ENCODE measurements around the gene GPR63.

GPR63 gene

DNA sequence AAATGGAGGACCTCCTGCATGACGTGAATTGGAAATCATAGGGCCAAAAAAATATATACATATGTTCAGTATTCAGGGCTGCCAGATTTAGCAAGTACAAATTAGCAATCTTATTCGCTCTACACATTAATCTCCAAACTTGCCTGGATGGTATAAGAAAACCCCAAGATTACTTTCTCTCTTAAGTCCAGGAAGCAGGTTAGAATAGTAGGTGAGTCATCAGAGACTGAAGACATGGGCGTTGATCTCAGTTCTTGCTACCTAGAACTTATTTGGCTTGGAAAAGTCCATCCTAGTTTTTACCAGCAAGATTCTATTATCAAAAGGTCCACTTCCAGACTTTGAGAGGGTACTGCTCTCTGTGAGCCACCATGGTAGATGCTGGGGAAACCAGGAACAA, 47.4 kb downstream of the GPR63 start:
- Histone ChIP-seq H3K79me2 (ENCODE audit: control insufficient read depth, insufficient read depth, low read length, poor library complexity) (no peaks in the 10 kb centered on the region), H3K27ac (ENCODE audit: low read depth, low read length) (no peak overlapping the region), H3K4me2 (ENCODE audit: low read length) (no peak overlapping the region), H2BK5ac (ENCODE audit: low read depth, low read length, poor library complexity) (no peak overlapping the region), H3K14ac (ENCODE audit: low read length) (no peak overlapping the region), H2AFZ (ENCODE audit: insufficient read depth, low read length, poor library complexity) (no peak overlapping the region), H4K8ac (ENCODE audit: low read depth, low read length) (no peak overlapping the region), H2BK120ac (ENCODE audit: insufficient read depth, low read length, poor library complexity) (no peak overlapping the region), H3K23ac (ENCODE audit: low read length) (no peak overlapping the region), H4K91ac (ENCODE audit: low read depth, low read length) (no peak overlapping the region), H3K36me3 (ENCODE audit: control insufficient read depth in 1 of 2, insufficient read depth in 2 of 2, low read length in 2 of 2) (no peaks in the 10 kb centered on the region), H3K4me1 (ENCODE audit: control insufficient read depth in 1 of 2, insufficient read depth in 2 of 2, low read length in 2 of 2) (no peaks in the 10 kb centered on the region), H3K4ac (ENCODE audit: low read depth, low read length) (no peak overlapping the region), H2BK12ac (ENCODE audit: low read length) (no peak overlapping the region), H3K18ac (ENCODE audit: low read length) (no peak overlapping the region), H3K79me1 (ENCODE audit: low read length) (no peaks in the 10 kb centered on the region), H4K12ac (ENCODE audit: low read depth, low read length) (no peak overlapping the region), H3K9ac (ENCODE audit: low read length) (no peak overlapping the region), H3K9me3 (ENCODE audit: insufficient read depth, low read depth, low read length) (no peaks in the 10 kb centered on the region), H2AK5ac (ENCODE audit: low read length) (no peak overlapping the region), H3K4me3 (ENCODE audit: low read depth, low read length) (no peak overlapping the region), H3K27me3 (ENCODE audit: insufficient read depth, low read length) (no peaks in the 10 kb centered on the region)
- no peak for DNase-seq
- WGBS (ENCODE audit: extremely low coverage, insufficient coverage, insufficient read length) = no CpG with 5 or more reads among the region's 3 CpGs

DNA sequence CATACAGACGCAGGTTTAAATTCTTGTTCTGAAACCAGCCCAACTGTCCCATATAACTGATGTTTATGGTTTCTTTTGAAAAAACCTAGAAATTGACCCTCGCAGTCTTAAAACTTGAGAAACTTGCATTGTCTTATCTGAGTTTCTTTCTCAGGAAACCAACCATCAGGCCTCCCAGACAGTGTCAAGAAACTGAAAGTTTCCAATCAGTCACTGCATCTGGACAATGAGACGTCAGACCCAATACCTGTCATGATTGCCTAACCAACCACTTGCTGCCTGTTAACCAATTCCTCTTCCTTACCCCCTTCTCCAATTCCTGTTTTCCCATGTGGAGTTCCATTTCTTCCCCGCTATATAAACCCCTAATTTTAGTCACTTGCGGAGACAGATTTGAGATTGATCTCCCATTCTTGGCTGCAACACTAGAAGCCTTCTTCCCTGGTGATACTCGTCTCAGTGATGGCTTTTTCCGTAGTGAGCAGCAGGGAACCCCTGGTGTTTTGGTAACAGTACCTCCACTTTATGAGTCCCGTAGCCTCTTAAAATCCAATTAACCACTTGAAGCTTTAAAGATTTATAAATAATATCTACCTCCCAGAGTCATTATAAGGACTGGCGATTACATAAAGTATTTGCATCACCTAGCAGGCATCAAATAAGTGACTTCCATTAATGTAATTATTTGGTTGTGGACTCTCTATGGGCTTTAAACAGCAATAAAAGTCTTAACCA, 49.3 kb downstream of the GPR63 start:
- Histone ChIP-seq H3K9me3 (ENCODE audit: insufficient read depth, low read depth, low read length) (no peaks in the 10 kb centered on the region), H3K4ac (ENCODE audit: low read depth, low read length) (no peak overlapping the region), H3K23ac (ENCODE audit: low read length) (no peak overlapping the region), H3K18ac (ENCODE audit: low read length) (no peak overlapping the region), H4K12ac (ENCODE audit: low read depth, low read length) (no peak overlapping the region), H4K91ac (ENCODE audit: low read depth, low read length) (no peak overlapping the region), H3K36me3 (ENCODE audit: control insufficient read depth in 1 of 2, insufficient read depth in 2 of 2, low read length in 2 of 2) (no peaks in the 10 kb centered on the region), H3K14ac (ENCODE audit: low read length) (no peak overlapping the region), H3K4me2 (ENCODE audit: low read length) (no peak overlapping the region), H4K8ac (ENCODE audit: low read depth, low read length) (no peak overlapping the region), H3K4me1 (ENCODE audit: control insufficient read depth in 1 of 2, insufficient read depth in 2 of 2, low read length in 2 of 2) (no peaks in the 10 kb centered on the region), H3K79me2 (ENCODE audit: control insufficient read depth, insufficient read depth, low read length, poor library complexity) (no peaks in the 10 kb centered on the region), H2AFZ (ENCODE audit: insufficient read depth, low read length, poor library complexity) (no peak overlapping the region), H2BK120ac (ENCODE audit: insufficient read depth, low read length, poor library complexity) (no peak overlapping the region), H3K9ac (ENCODE audit: low read length) (no peak overlapping the region), H2AK5ac (ENCODE audit: low read length) (no peak overlapping the region), H2BK12ac (ENCODE audit: low read length) (no peak overlapping the region), H3K27me3 (ENCODE audit: insufficient read depth, low read length) (no peaks in the 10 kb centered on the region), H3K79me1 (ENCODE audit: low read length) (no peaks in the 10 kb centered on the region), H2BK5ac (ENCODE audit: low read depth, low read length, poor library complexity) (no peak overlapping the region), H3K4me3 (ENCODE audit: low read depth, low read length) (no peak overlapping the region), H3K27ac (ENCODE audit: low read depth, low read length) (no peak overlapping the region)
- no peak for DNase-seq
- no CpG with 5 or more reads among the region's 9 CpGs for WGBS (ENCODE audit: extremely low coverage, insufficient coverage, insufficient read length)

DNA sequence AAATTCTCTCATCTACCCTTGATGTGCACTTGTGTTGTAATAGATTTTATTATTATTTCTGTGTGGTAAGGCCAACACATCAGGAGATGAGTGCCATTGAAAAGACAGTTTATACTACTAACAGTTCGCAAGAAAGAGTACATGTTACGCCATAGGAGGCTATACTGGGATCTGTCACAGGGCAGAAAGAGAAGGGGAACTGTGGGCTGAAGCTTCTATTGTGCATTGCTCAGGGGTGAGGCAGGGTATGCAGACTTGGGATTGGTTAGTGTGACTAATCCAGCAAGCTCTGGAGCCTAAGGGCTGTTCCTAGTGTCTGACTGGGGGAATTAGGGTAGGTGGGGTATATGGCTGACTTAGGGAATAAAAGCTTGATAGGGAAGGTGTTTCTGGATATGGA, 50.9 kb downstream of the GPR63 start:
- no CpG with 5 or more reads among the region's 2 CpGs for WGBS (ENCODE audit: extremely low coverage, insufficient coverage, insufficient read length)

DNA sequence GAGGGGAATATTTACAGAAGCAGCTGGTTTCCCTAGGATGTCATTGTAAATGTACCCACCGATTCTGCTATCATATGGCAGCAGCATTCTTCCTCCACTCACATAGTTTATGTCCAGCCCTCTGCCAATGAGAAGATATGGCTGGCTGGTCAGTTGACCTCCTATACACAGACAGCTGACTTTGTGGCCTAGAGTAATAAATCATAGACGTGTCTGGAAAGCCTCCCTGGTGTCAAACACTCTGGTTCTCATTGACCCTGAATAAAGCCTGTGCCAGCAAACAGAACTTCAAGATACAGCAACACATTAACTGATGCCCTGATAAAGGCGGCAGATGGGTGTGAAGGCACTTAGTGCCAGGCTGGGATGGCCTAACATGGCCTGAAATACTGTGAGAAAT, 52.6 kb downstream of the GPR63 start:
- Histone ChIP-seq H2AK5ac (ENCODE audit: low read length) (no peak overlapping the region), H2BK5ac (ENCODE audit: low read depth, low read length, poor library complexity) (no peak overlapping the region)
- no CpG with 5 or more reads among the region's 3 CpGs for WGBS (ENCODE audit: extremely low coverage, insufficient coverage, insufficient read length)

More for the DNA sequence above, 50.9 kb downstream of the GPR63 start:
- Histone ChIP-seq H4K12ac (ENCODE audit: low read depth, low read length) (no peak overlapping the region), H3K18ac (ENCODE audit: low read length) (no peak overlapping the region), H3K79me1 (ENCODE audit: low read length) (no peaks in the 10 kb centered on the region), H2AK5ac (ENCODE audit: low read length) (no peak overlapping the region), H3K23ac (ENCODE audit: low read length) (no peak overlapping the region), H4K91ac (ENCODE audit: low read depth, low read length) (no peak overlapping the region), H4K8ac (ENCODE audit: low read depth, low read length) (no peak overlapping the region), H3K14ac (ENCODE audit: low read length) (no peak overlapping the region), H2AFZ (ENCODE audit: insufficient read depth, low read length, poor library complexity) (no peak overlapping the region), H3K36me3 (ENCODE audit: control insufficient read depth in 1 of 2, insufficient read depth in 2 of 2, low read length in 2 of 2) (no peaks in the 10 kb centered on the region), H2BK120ac (ENCODE audit: insufficient read depth, low read length, poor library complexity) (no peak overlapping the region), H3K9me3 (ENCODE audit: insufficient read depth, low read depth, low read length) (no peaks in the 10 kb centered on the region), H3K27me3 (ENCODE audit: insufficient read depth, low read length) (no peaks in the 10 kb centered on the region), H3K4me1 (ENCODE audit: control insufficient read depth in 1 of 2, insufficient read depth in 2 of 2, low read length in 2 of 2) (no peaks in the 10 kb centered on the region), H3K4me2 (ENCODE audit: low read length) (no peak overlapping the region), H2BK12ac (ENCODE audit: low read length) (no peak overlapping the region), H3K4ac (ENCODE audit: low read depth, low read length) (no peak overlapping the region), H3K4me3 (ENCODE audit: low read depth, low read length) (no peak overlapping the region), H3K27ac (ENCODE audit: low read depth, low read length) (no peak overlapping the region), H3K9ac (ENCODE audit: low read length) (no peak overlapping the region), H2BK5ac (ENCODE audit: low read depth, low read length, poor library complexity) (no peak overlapping the region), H3K79me2 (ENCODE audit: control insufficient read depth, insufficient read depth, low read length, poor library complexity) (no peaks in the 10 kb centered on the region)
- no peak for DNase-seq

More for the DNA sequence above, 52.6 kb downstream of the GPR63 start:
- no peak overlapping the region for H3K23ac ChIP-seq (ENCODE audit: low read length)
- no peaks in the 10 kb centered on the region for H3K27me3 ChIP-seq (ENCODE audit: insufficient read depth, low read length)
- H3K14ac ChIP-seq (ENCODE audit: low read length) = no peak overlapping the region
- no peak overlapping the region for H4K8ac ChIP-seq (ENCODE audit: low read depth, low read length)
- H4K12ac ChIP-seq (ENCODE audit: low read depth, low read length) = no peak overlapping the region
- no peaks in the 10 kb centered on the region for H3K79me1 ChIP-seq (ENCODE audit: low read length)
- no peak overlapping the region for H4K91ac ChIP-seq (ENCODE audit: low read depth, low read length)
- H2AFZ ChIP-seq (ENCODE audit: insufficient read depth, low read length, poor library complexity) = no peak overlapping the region
- H3K4me1 ChIP-seq (ENCODE audit: control insufficient read depth in 1 of 2, insufficient read depth in 2 of 2, low read length in 2 of 2) = no peaks in the 10 kb centered on the region
- H3K18ac ChIP-seq (ENCODE audit: low read length) = no peak overlapping the region
- H3K9ac ChIP-seq (ENCODE audit: low read length) = no peak overlapping the region
- no peak overlapping the region for H2BK120ac ChIP-seq (ENCODE audit: insufficient read depth, low read length, poor library complexity)
- no peak for DNase-seq
- no peak overlapping the region for H3K4ac ChIP-seq (ENCODE audit: low read depth, low read length)
- no peak overlapping the region for H3K4me3 ChIP-seq (ENCODE audit: low read depth, low read length)
- no peak overlapping the region for H2BK12ac ChIP-seq (ENCODE audit: low read length)
- H3K9me3 ChIP-seq (ENCODE audit: insufficient read depth, low read depth, low read length) = no peaks in the 10 kb centered on the region
- no peak overlapping the region for H3K27ac ChIP-seq (ENCODE audit: low read depth, low read length)
- H3K79me2 ChIP-seq (ENCODE audit: control insufficient read depth, insufficient read depth, low read length, poor library complexity) = no peaks in the 10 kb centered on the region
- no peak overlapping the region for H3K4me2 ChIP-seq (ENCODE audit: low read length)
- no peaks in the 10 kb centered on the region for H3K36me3 ChIP-seq (ENCODE audit: control insufficient read depth in 1 of 2, insufficient read depth in 2 of 2, low read length in 2 of 2)

Measured in trophoblast cell (in vitro differentiated cells and primary cell).